OCI-LY3 (cell line): ENCODE data around the gene SLC4A9.

Experiments
- CTCF ChIP-seq: fragments of 200-600, 300-600 bp; sonication (generic); IDR thresholded peaks from 2 replicates; pipeline ENCODE4 v1.5.1; 2014; ENCODE audit warnings: antibody characterized with exemption, low read length, low read depth
- EZH2phosphoT487 ChIP-seq: fragments of 200-600 bp; shearing (Covaris generic); IDR thresholded peaks from 2 replicates; pipeline ENCODE4 v1.6.1; 2018; ENCODE audit warnings: antibody characterized with exemption, mixed run types, low read depth

GRCh38 chr5:140418862-140419520 is 59.0 kb downstream of the SLC4A9 start:
- TF ChIP-seq CTCF (no peak), EZH2phosphoT487 (no peak)
